ENCODE measurements around the gene ZNF587. TPM values are rescaled to one million over a fixed set of nuclear protein-coding genes. Genes with fewer than 3 reads are reported as not detected.
A peak's percentile ranks its signal among the peaks of the same experiment; 100 is the strongest.

Gene ZNF587
- total and polyA plus RNA-seq, 2 of the 13 experiments (the other 11 are each of a cell fraction or from before 2014, with no cell fraction given): 8.7 to 17.5 TPM

DNA sequence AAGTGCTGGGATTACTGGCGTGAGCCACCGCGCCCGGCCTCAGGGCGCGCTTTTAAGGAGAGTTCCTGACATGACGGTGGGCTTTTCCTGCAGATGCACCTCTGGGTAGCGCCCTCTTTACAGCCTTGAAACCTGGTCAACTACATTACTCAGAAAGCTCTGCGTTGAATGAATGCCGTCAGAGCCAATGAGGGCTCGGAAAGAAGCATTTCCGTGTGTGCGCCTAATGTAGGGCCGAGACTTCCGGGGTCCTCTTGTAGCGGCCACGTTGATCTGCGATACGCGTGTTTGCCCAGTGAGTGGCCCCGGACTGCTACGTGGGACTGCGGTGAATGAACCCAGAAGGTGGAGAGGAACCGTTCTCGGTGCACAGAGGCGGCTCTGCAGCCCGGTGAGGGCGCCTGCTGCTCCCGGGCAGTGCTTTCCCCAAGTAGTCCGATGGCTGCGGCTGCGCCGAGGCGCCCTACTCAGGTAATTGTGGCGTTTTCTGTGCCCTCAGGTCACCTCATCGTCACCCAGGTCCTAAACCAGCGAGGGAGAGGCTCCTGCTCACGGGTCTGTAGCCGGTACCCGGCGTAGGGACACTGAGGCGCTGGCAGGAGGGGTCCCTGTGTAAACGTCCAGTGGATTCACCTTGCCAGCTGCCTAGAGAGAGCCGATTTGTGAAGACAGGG, 30.0 kb upstream of the ZNF587 start (continued):
- TF ChIP-seq ZNF468 (CRISPR knock-in tag; IDR thresholded peaks at IDR 0.05) (no peak), PRPF4 (IDR thresholded peaks at IDR 0.05; ENCODE audit: low read depth, low read length, poor library complexity, severe bottlenecking) (no peak), FOXK1 (CRISPR knock-in tag; IDR thresholded peaks at IDR 0.05; ENCODE audit: borderline replicate concordance, low read depth) (peak; percentile 62; the same call in 1 of the 2 replicates), ZNF530 (CRISPR knock-in tag; IDR thresholded peaks at IDR 0.05; ENCODE audit: low read depth) (no peak), MBD4 (IDR thresholded peaks at IDR 0.05; ENCODE audit: borderline replicate concordance, low read length) (no peak), ZSCAN22 (CRISPR knock-in tag; IDR thresholded peaks at IDR 0.05) (peak; percentile 89), MYC (CRISPR knock-in tag; IDR thresholded peaks at IDR 0.05; ENCODE audit: borderline replicate concordance) (peak; percentile 97), ZNF543 (CRISPR knock-in tag; IDR thresholded peaks at IDR 0.05) (peak; percentile 75; the same call in 1 of the 2 replicates), RAD51 (IDR thresholded peaks at IDR 0.05; ENCODE audit: borderline replicate concordance) (no peak), NCOA2 (CRISPR knock-in tag; IDR thresholded peaks at IDR 0.05) (no peak), ZNF292 (CRISPR knock-in tag; IDR thresholded peaks at IDR 0.05; ENCODE audit: borderline replicate concordance, low read depth) (no peak), KLF11 (CRISPR knock-in tag; IDR thresholded peaks at IDR 0.05) (peak; percentile 81; the same call in 1 of the 2 replicates), KAT2B (IDR thresholded peaks at IDR 0.05; ENCODE audit: borderline replicate concordance, low read depth, low read length) (no peak), MYNN (CRISPR knock-in tag; IDR thresholded peaks at IDR 0.05; ENCODE audit: low read depth) (no peak), U2AF2 (IDR thresholded peaks at IDR 0.05; ENCODE audit: low read depth, low read length) (no peak), ZNF572 (CRISPR knock-in tag; IDR thresholded peaks at IDR 0.05) (0 out of 2 replicates have a peak, but pooled peaks have one; percentile 15), MBNL3 (CRISPR knock-in tag; conservative IDR thresholded peaks at IDR 0.05) (no peak), HHEX (CRISPR knock-in tag; IDR thresholded peaks at IDR 0.05) (no peak)
- TF ChIP-seq, protein P1, sequence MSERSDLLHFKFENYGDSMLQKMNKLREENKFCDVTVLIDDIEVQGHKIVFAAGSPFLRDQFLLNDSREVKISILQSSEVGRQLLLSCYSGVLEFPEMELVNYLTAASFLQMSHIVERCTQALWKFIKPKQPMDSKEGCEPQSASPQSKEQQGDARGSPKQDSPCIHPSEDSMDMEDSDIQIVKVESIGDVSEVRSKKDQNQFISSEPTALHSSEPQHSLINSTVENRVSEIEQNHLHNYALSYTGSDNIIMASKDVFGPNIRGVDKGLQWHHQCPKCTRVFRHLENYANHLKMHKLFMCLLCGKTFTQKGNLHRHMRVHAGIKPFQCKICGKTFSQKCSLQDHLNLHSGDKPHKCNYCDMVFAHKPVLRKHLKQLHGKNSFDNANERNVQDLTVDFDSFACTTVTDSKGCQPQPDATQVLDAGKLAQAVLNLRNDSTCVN (CRISPR knock-in tag; IDR thresholded peaks at IDR 0.05; ENCODE audit: borderline replicate concordance): peak; percentile 16
- TF ChIP-seq, protein P2, sequence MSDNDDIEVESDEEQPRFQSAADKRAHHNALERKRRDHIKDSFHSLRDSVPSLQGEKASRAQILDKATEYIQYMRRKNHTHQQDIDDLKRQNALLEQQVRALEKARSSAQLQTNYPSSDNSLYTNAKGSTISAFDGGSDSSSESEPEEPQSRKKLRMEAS (IDR thresholded peaks at IDR 0.05): peak; percentile 92
- TF ChIP-seq, protein P3, sequence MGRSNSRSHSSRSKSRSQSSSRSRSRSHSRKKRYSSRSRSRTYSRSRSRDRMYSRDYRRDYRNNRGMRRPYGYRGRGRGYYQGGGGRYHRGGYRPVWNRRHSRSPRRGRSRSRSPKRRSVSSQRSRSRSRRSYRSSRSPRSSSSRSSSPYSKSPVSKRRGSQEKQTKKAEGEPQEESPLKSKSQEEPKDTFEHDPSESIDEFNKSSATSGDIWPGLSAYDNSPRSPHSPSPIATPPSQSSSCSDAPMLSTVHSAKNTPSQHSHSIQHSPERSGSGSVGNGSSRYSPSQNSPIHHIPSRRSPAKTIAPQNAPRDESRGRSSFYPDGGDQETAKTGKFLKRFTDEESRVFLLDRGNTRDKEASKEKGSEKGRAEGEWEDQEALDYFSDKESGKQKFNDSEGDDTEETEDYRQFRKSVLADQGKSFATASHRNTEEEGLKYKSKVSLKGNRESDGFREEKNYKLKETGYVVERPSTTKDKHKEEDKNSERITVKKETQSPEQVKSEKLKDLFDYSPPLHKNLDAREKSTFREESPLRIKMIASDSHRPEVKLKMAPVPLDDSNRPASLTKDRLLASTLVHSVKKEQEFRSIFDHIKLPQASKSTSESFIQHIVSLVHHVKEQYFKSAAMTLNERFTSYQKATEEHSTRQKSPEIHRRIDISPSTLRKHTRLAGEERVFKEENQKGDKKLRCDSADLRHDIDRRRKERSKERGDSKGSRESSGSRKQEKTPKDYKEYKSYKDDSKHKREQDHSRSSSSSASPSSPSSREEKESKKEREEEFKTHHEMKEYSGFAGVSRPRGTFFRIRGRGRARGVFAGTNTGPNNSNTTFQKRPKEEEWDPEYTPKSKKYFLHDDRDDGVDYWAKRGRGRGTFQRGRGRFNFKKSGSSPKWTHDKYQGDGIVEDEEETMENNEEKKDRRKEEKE (IDR thresholded peaks at IDR 0.05): no peak
- TF ChIP-seq, protein P4, sequence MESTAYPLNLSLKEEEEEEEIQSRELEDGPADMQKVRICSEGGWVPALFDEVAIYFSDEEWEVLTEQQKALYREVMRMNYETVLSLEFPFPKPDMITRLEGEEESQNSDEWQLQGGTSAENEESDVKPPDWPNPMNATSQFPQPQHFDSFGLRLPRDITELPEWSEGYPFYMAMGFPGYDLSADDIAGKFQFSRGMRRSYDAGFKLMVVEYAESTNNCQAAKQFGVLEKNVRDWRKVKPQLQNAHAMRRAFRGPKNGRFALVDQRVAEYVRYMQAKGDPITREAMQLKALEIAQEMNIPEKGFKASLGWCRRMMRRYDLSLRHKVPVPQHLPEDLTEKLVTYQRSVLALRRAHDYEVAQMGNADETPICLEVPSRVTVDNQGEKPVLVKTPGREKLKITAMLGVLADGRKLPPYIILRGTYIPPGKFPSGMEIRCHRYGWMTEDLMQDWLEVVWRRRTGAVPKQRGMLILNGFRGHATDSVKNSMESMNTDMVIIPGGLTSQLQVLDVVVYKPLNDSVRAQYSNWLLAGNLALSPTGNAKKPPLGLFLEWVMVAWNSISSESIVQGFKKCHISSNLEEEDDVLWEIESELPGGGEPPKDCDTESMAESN (CRISPR knock-in tag; conservative IDR thresholded peaks at IDR 0.05): peak; percentile 67; the same call in 1 of the 2 replicates
- TF ChIP-seq, protein P5, sequence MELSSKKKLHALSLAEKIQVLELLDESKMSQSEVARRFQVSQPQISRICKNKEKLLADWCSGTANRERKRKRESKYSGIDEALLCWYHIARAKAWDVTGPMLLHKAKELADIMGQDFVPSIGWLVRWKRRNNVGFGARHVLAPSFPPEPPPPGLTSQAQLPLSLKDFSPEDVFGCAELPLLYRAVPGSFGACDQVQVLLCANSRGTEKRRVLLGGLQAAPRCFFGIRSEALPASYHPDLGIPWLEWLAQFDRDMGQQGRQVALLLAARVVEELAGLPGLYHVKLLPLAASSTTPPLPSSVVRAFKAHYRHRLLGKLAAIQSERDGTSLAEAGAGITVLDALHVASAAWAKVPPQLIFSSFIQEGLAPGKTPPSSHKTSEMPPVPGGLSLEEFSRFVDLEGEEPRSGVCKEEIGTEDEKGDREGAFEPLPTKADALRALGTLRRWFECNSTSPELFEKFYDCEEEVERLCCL (CRISPR knock-in tag; IDR thresholded peaks at IDR 0.05; ENCODE audit: borderline replicate concordance): no peak
